Loucy (cell line): ENCODE data around the gene TMEM131.

Experiments used
- H2AFZ ChIP-seq: fragments of 200-600 bp; sonication (generic); 2 replicates; pipeline ENCODE4 v1.6.0; 2016; ENCODE audit warnings: antibody characterized with exemption, mild to moderate bottlenecking, low read length, moderate library complexity
- H3F3A ChIP-seq: fragments of 200-600 bp; 2 replicates; pipeline ENCODE4 v1.6.0; 2016; ENCODE audit warnings: antibody characterized with exemption, low read depth, mild to moderate bottlenecking
- H3K27me3 ChIP-seq: fragments of 200-600 bp; sonication (generic); 2 replicates; pipeline ENCODE4 v1.6.1; 2014; ENCODE audit warnings: low read length, mild to moderate bottlenecking; ENCODE audit not compliant: insufficient read depth, poor library complexity, severe bottlenecking
- H3K36me3 ChIP-seq: fragments of 200-600 bp; sonication (generic); 2 replicates; pipeline ENCODE4 v1.6.1; 2016; ENCODE audit warnings: low read length; ENCODE audit not compliant: insufficient read depth
- H3K4me1 ChIP-seq: fragments of 200-600 bp; sonication (generic); 2 replicates; pipeline ENCODE4 v1.5.1; 2014; ENCODE audit warnings: low read length, mild to moderate bottlenecking; ENCODE audit not compliant: insufficient read depth, poor library complexity, severe bottlenecking
- H3K4me2 ChIP-seq: fragments of 200-600 bp; sonication (generic); 2 replicates; pipeline ENCODE4 v1.6.0; 2014; ENCODE audit warnings: antibody characterized with exemption, low read length, low read depth, mild to moderate bottlenecking; ENCODE audit not compliant: poor library complexity, severe bottlenecking
- H3K4me3 ChIP-seq: fragments of 200-600 bp; sonication (generic); 2 replicates; pipeline ENCODE4 v1.5.1; 2014; ENCODE audit warnings: low read length, mild to moderate bottlenecking, mixed read lengths; ENCODE audit not compliant: poor library complexity, severe bottlenecking
- H3K79me2 ChIP-seq: fragments of 200-600 bp; sonication (generic); 2 replicates; pipeline ENCODE4 v1.6.1; 2014; ENCODE audit warnings: low read length; ENCODE audit not compliant: insufficient read depth
- H3K9ac ChIP-seq: fragments of 200-600 bp; sonication (generic); 2 replicates; pipeline ENCODE4 v1.6.0; 2014; ENCODE audit warnings: mild to moderate bottlenecking, low read depth, low read length, moderate library complexity; ENCODE audit not compliant: poor library complexity, severe bottlenecking
- H3K9me2 ChIP-seq: fragments of 200-600 bp; sonication (generic); replicated peaks from 2 replicates; pipeline ENCODE4 v1.6.1; 2016; ENCODE audit warnings: low read depth, low read length, mixed read lengths
- H3K9me3 ChIP-seq: fragments of 200-600 bp; sonication (generic); 2 replicates; pipeline ENCODE4 v1.6.1; 2014; ENCODE audit warnings: mild to moderate bottlenecking, antibody characterized with exemption, low read length, low read depth; ENCODE audit not compliant: insufficient read depth
- H4K20me1 ChIP-seq: fragments of 200-600 bp; sonication (generic); 2 replicates; pipeline ENCODE4 v1.6.0; 2014; ENCODE audit warnings: antibody characterized with exemption, low read length, mild to moderate bottlenecking; ENCODE audit not compliant: insufficient read depth, poor library complexity, severe bottlenecking
- CTCF ChIP-seq: fragments of 200-600 bp; sonication (generic); conservative IDR thresholded peaks from 2 replicates; pipeline ENCODE4 v1.5.1; 2014; ENCODE audit warnings: mild to moderate bottlenecking, antibody characterized with exemption, low read length
- EZH2phosphoT487 ChIP-seq: fragments of 200-600 bp; IDR thresholded peaks from 2 replicates; pipeline ENCODE4 v1.6.1; 2018; ENCODE audit warnings: antibody characterized with exemption, mild to moderate bottlenecking, moderate library complexity, borderline replicate concordance

TMEM131 gene

GRCh38 chr2:97969081-97970067, 26.4 kb downstream of the TMEM131 start:
- Histone ChIP-seq H3K36me3 (no peaks in the 10 kb centered on the region), H2AFZ (no peak overlapping the region), H3K9ac (no peak overlapping the region), H4K20me1 (peaks cover 7% of the 10 kb centered on the region), H3K4me3 (no peak overlapping the region), H3K4me2 (peak overlapping the region; percentile 4), H3K9me3 (peaks cover 9% of the 10 kb centered on the region; the same call in 1 of the 2 replicates), H3F3A (no peaks in the 10 kb centered on the region), H3K27me3 (no peaks in the 10 kb centered on the region), H3K4me1 (peaks cover 17% of the 10 kb centered on the region), H3K79me2 (peaks cover 89% of the 10 kb centered on the region), H3K9me2 (no peaks in the 10 kb centered on the region)
- TF ChIP-seq CTCF (no peak), EZH2phosphoT487 (no peak)

GRCh38 chr2:97967931-97968627, 27.7 kb downstream of the TMEM131 start:
- no peak overlapping the region for H3K4me2 ChIP-seq
- H3K4me1 ChIP-seq = peaks cover 17% of the 10 kb centered on the region
- no peaks in the 10 kb centered on the region for H3K36me3 ChIP-seq
- H3K79me2 ChIP-seq = peaks cover 83% of the 10 kb centered on the region
- H3K9me3 ChIP-seq = peaks cover 3% of the 10 kb centered on the region; the same call in 1 of the 2 replicates
- H3K9me2 ChIP-seq = no peaks in the 10 kb centered on the region
- no peaks in the 10 kb centered on the region for H3F3A ChIP-seq
- H3K27me3 ChIP-seq = no peaks in the 10 kb centered on the region
- H2AFZ ChIP-seq = no peak overlapping the region
- peaks cover 10% of the 10 kb centered on the region for H4K20me1 ChIP-seq
- TF ChIP-seq EZH2phosphoT487 (no peak), CTCF (no peak)
- no peak overlapping the region for H3K9ac ChIP-seq
- no peak overlapping the region for H3K4me3 ChIP-seq

- Histone ChIP-seq H3F3A (no peaks in the 10 kb centered on the region), H3K4me1 (peaks cover 17% of the 10 kb centered on the region), H2AFZ (no peak overlapping the region), H3K4me3 (no peak overlapping the region), H3K36me3 (no peaks in the 10 kb centered on the region), H3K9me3 (no peaks in the 10 kb centered on the region), H3K9ac (no peak overlapping the region), H3K9me2 (no peaks in the 10 kb centered on the region), H4K20me1 (peaks cover 10% of the 10 kb centered on the region), H3K79me2 (peaks cover 75% of the 10 kb centered on the region), H3K4me2 (no peak overlapping the region), H3K27me3 (no peaks in the 10 kb centered on the region)
- TF ChIP-seq CTCF = no peak
- TF ChIP-seq EZH2phosphoT487 = no peak
Measured at GRCh38 chr2:97967216-97967592, 28.5 kb downstream of the TMEM131 start.
